Measurements from ENCODE around the gene OR8B3. TPM values are rescaled to one million over a fixed set of nuclear protein-coding genes. Genes with fewer than 3 reads are reported as not detected.

OR8B3 gene
- total RNA-seq, 1 donor from 2014 or later: not detected

Other genes with a start within 250 kb of the OR8B3 start
- gene OR10D3, start 215.7 kb downstream of the OR8B3 start, total RNA-seq: not detected in 2 replicates
- gene OR8G1, start 157.9 kb downstream of the OR8B3 start, total RNA-seq: not detected in 2 replicates
- not detected in 2 replicates for gene OR8G5, start 142.6 kb downstream of the OR8B3 start, total RNA-seq
- gene OR8D1, start 85.1 kb downstream of the OR8B3 start, total RNA-seq: not detected in 2 replicates
- not detected in 2 replicates for gene OR8D2, start 78.8 kb downstream of the OR8B3 start, total RNA-seq
- gene OR8B2, start 14.5 kb downstream of the OR8B3 start, total RNA-seq: not detected in 2 replicates
- not detected in 2 replicates for gene OR8B4, start 25.8 kb upstream of the OR8B3 start, total RNA-seq
- not detected in 2 replicates for gene OR8B8, start 46.7 kb upstream of the OR8B3 start, total RNA-seq
- not detected in 2 replicates for gene OR8B12, start 144.6 kb upstream of the OR8B3 start, total RNA-seq
- gene OR8A1, start 171.0 kb upstream of the OR8B3 start, total RNA-seq: not detected in 2 replicates
- gene PANX3, start 212.4 kb upstream of the OR8B3 start, total RNA-seq: not detected in 2 replicates
- gene TBRG1, start 223.8 kb upstream of the OR8B3 start, total RNA-seq: 34.6 and 36.8 TPM in 2 replicates

Measured in astrocyte (in vitro differentiated cells and primary cell).